Measurements from ENCODE around the gene C3orf38.

GRCh38 chr3:88203642-88204055 lies 53.9 kb downstream of the C3orf38 start:
- TF ChIP-seq, protein P1, sequence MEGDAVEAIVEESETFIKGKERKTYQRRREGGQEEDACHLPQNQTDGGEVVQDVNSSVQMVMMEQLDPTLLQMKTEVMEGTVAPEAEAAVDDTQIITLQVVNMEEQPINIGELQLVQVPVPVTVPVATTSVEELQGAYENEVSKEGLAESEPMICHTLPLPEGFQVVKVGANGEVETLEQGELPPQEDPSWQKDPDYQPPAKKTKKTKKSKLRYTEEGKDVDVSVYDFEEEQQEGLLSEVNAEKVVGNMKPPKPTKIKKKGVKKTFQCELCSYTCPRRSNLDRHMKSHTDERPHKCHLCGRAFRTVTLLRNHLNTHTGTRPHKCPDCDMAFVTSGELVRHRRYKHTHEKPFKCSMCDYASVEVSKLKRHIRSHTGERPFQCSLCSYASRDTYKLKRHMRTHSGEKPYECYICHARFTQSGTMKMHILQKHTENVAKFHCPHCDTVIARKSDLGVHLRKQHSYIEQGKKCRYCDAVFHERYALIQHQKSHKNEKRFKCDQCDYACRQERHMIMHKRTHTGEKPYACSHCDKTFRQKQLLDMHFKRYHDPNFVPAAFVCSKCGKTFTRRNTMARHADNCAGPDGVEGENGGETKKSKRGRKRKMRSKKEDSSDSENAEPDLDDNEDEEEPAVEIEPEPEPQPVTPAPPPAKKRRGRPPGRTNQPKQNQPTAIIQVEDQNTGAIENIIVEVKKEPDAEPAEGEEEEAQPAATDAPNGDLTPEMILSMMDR (IDR thresholded peaks at IDR 0.05) = peak; percentile 80
- TF ChIP-seq JUN (IDR thresholded peaks at IDR 0.05) (no peak), KDM1A (IDR thresholded peaks at IDR 0.05; ENCODE audit: low read depth) (no peak), EHMT2 (IDR thresholded peaks at IDR 0.05; ENCODE audit: low read depth) (no peak), NPAS2 (CRISPR knock-in tag; IDR thresholded peaks at IDR 0.05; ENCODE audit: borderline replicate concordance) (no peak), RAD21 (conservative IDR thresholded peaks at IDR 0.05 in 1 of 2, IDR thresholded peaks at IDR 0.05 in 1 of 2) (peak; percentile 87 to 88), TP53 (CRISPR knock-in tag; IDR thresholded peaks at IDR 0.05) (no peak), PHF8 (IDR thresholded peaks at IDR 0.05; ENCODE audit: borderline replicate concordance, low read depth) (no peak), USF2 (IDR thresholded peaks at IDR 0.05) (no peak), RNF2 (IDR thresholded peaks at IDR 0.05; ENCODE audit: borderline replicate concordance, low read depth) (no peak)
- TF ChIP-seq, protein P2, sequence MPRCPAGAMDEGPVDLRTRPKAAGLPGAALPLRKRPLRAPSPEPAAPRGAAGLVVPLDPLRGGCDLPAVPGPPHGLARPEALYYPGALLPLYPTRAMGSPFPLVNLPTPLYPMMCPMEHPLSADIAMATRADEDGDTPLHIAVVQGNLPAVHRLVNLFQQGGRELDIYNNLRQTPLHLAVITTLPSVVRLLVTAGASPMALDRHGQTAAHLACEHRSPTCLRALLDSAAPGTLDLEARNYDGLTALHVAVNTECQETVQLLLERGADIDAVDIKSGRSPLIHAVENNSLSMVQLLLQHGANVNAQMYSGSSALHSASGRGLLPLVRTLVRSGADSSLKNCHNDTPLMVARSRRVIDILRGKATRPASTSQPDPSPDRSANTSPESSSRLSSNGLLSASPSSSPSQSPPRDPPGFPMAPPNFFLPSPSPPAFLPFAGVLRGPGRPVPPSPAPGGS (IDR thresholded peaks at IDR 0.05) = no peak

Data from A549 (cell line).